ENCODE measurements around the gene PPP3CA. TPM values are rescaled to one million over a fixed set of nuclear protein-coding genes. Genes with fewer than 3 reads are reported as not detected.

PPP3CA gene
- polyA plus RNA-seq, 1 donor (not counting 4 experiments of a cell fraction or from before 2014, with no cell fraction given) = 43.3 TPM

DNA sequence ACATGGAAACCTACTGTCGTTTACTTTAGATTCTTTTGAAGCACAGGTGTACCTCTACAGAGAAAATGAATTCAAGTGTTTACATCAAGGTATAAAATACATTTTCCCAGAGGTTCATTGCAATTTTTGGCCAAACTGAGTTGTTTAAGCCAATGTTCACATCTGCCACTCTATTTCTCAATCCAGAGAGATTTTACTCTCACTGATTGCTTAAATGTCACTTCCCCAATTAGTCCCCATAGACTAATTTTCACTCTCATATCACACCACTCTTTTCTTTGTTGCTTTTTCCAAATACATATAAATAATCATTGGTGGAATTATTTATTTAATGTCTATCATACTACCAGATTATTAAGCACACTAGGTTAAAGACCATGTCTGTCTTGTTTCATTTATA, 271.8 kb downstream of the PPP3CA start:
- Histone ChIP-seq H3K4me1 (ENCODE audit: control insufficient read depth, extremely low read depth, insufficient read depth, low read length) (no peaks in the 10 kb centered on the region), H3K79me2 (ENCODE audit: control insufficient read depth, insufficient read depth, low read length) (no peaks in the 10 kb centered on the region), H3K4me2 (ENCODE audit: control insufficient read depth, extremely low read depth, insufficient read depth, low read depth, low read length) (no peak overlapping the region), H3K4me3 (ENCODE audit: control insufficient read depth in 2 of 3, extremely low read depth in 1 of 3, insufficient read depth in 2 of 3, low read depth in 1 of 3, low read length in 3 of 3) (no peak overlapping the region), H4K20me1 (ENCODE audit: control insufficient read depth, extremely low read depth, insufficient read depth, low read length) (no peaks in the 10 kb centered on the region), H3K27ac (ENCODE audit: control insufficient read depth, insufficient read depth, low read length) (no peak overlapping the region), H3K36me3 (ENCODE audit: control insufficient read depth in 2 of 2, extremely low read depth in 1 of 2, insufficient read depth in 2 of 2, low read length in 2 of 2) (peaks cover 5 to 8% of the 10 kb centered on the region in 2 experiments), H3K27me3 (ENCODE audit: control insufficient read depth, extremely low read depth, insufficient read depth, low read length) (no peaks in the 10 kb centered on the region), H3K9me3 (ENCODE audit: control insufficient read depth, low read depth, low read length) (no peaks in the 10 kb centered on the region), H3K9ac (ENCODE audit: control insufficient read depth, extremely low read depth, insufficient read depth, low read length) (no peak overlapping the region), H3K9me1 (ENCODE audit: control insufficient read depth, extremely low read depth, insufficient read depth, low read length) (no peaks in the 10 kb centered on the region), H2AFZ (ENCODE audit: control insufficient read depth, low read length) (no peak overlapping the region)
- FAIRE-seq = no peak
- dilution Hi-C loops (cut with MboI; ENCODE audit: extremely low pct_ligation_motif_present, low sequenced_read_pairs) = no loop called here
- no peak for DNase-seq (ENCODE audit: low read depth, low spot score)
- TF ChIP-seq EZH2 (IDR thresholded peaks at IDR 0.05; ENCODE audit: low read length) = no peak
- TF ChIP-seq, protein P1, sequence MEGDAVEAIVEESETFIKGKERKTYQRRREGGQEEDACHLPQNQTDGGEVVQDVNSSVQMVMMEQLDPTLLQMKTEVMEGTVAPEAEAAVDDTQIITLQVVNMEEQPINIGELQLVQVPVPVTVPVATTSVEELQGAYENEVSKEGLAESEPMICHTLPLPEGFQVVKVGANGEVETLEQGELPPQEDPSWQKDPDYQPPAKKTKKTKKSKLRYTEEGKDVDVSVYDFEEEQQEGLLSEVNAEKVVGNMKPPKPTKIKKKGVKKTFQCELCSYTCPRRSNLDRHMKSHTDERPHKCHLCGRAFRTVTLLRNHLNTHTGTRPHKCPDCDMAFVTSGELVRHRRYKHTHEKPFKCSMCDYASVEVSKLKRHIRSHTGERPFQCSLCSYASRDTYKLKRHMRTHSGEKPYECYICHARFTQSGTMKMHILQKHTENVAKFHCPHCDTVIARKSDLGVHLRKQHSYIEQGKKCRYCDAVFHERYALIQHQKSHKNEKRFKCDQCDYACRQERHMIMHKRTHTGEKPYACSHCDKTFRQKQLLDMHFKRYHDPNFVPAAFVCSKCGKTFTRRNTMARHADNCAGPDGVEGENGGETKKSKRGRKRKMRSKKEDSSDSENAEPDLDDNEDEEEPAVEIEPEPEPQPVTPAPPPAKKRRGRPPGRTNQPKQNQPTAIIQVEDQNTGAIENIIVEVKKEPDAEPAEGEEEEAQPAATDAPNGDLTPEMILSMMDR (optimal IDR thresholded peaks at IDR 0.05 in 1 of 3, IDR thresholded peaks at IDR 0.05 in 1 of 3, conservative IDR thresholded peaks at IDR 0.05 in 1 of 3; ENCODE audit: extremely low read depth in 1 of 3, insufficient read depth in 2 of 3, low read length in 3 of 3) = no peak

DNA sequence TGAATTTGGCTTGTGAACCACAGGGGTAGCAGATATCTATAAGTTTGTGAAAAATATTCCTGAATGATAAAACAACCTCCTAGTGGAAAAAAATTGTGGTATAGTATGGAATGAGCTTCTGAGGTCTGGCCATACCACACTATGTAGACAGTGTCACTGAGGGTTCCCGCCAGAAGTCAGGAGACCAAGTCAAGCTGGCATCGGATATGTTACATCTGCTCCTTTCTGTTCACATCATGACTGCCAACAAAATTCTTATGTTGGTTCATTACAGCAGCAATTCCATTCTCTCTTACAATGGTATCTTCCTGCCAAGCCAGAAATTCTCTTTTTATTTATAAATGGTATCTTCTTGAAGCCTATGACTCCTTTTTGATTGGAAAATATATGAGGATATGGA, 273.0 kb downstream of the PPP3CA start:
- H3K4me3 ChIP-seq (ENCODE audit: control insufficient read depth in 2 of 3, extremely low read depth in 1 of 3, insufficient read depth in 2 of 3, low read depth in 1 of 3, low read length in 3 of 3) = no peak overlapping the region
- no peaks in the 10 kb centered on the region for H3K79me2 ChIP-seq (ENCODE audit: control insufficient read depth, insufficient read depth, low read length)
- DNase-seq (ENCODE audit: low read depth, low spot score) = no peak
- no peak for FAIRE-seq
- dilution Hi-C loops (cut with MboI; ENCODE audit: extremely low pct_ligation_motif_present, low sequenced_read_pairs) = no loop called here
- peaks cover 4 to 8% of the 10 kb centered on the region in 2 experiments for H3K36me3 ChIP-seq (ENCODE audit: control insufficient read depth in 2 of 2, extremely low read depth in 1 of 2, insufficient read depth in 2 of 2, low read length in 2 of 2)
- H2AFZ ChIP-seq (ENCODE audit: control insufficient read depth, low read length) = no peak overlapping the region
- no peak overlapping the region for H3K9ac ChIP-seq (ENCODE audit: control insufficient read depth, extremely low read depth, insufficient read depth, low read length)
- H3K27ac ChIP-seq (ENCODE audit: control insufficient read depth, insufficient read depth, low read length) = no peak overlapping the region
- H3K9me1 ChIP-seq (ENCODE audit: control insufficient read depth, extremely low read depth, insufficient read depth, low read length) = no peaks in the 10 kb centered on the region
- no peaks in the 10 kb centered on the region for H3K4me1 ChIP-seq (ENCODE audit: control insufficient read depth, extremely low read depth, insufficient read depth, low read length)
- no peaks in the 10 kb centered on the region for H3K9me3 ChIP-seq (ENCODE audit: control insufficient read depth, low read depth, low read length)
- H3K27me3 ChIP-seq (ENCODE audit: control insufficient read depth, extremely low read depth, insufficient read depth, low read length) = no peaks in the 10 kb centered on the region
- TF ChIP-seq, protein P1 (optimal IDR thresholded peaks at IDR 0.05 in 1 of 3, IDR thresholded peaks at IDR 0.05 in 1 of 3, conservative IDR thresholded peaks at IDR 0.05 in 1 of 3; ENCODE audit: extremely low read depth in 1 of 3, insufficient read depth in 2 of 3, low read length in 3 of 3) = no peak
- TF ChIP-seq EZH2 (IDR thresholded peaks at IDR 0.05; ENCODE audit: low read length) = no peak
- no peak overlapping the region for H3K4me2 ChIP-seq (ENCODE audit: control insufficient read depth, extremely low read depth, insufficient read depth, low read depth, low read length)
- no peaks in the 10 kb centered on the region for H4K20me1 ChIP-seq (ENCODE audit: control insufficient read depth, extremely low read depth, insufficient read depth, low read length)
